GM19035 (cell line): ENCODE results near the gene C1QTNF12.
A peak's percentile ranks its signal among the peaks of the same experiment; 100 is the strongest.

Experiments
- ATAC-seq: cut with Tn5 transposase; IDR thresholded peaks from one replicate; pipeline ENCODE4 v1.9.1; 2021; ENCODE audit not compliant: unreplicated experiment

C1QTNF12 gene

DNA sequence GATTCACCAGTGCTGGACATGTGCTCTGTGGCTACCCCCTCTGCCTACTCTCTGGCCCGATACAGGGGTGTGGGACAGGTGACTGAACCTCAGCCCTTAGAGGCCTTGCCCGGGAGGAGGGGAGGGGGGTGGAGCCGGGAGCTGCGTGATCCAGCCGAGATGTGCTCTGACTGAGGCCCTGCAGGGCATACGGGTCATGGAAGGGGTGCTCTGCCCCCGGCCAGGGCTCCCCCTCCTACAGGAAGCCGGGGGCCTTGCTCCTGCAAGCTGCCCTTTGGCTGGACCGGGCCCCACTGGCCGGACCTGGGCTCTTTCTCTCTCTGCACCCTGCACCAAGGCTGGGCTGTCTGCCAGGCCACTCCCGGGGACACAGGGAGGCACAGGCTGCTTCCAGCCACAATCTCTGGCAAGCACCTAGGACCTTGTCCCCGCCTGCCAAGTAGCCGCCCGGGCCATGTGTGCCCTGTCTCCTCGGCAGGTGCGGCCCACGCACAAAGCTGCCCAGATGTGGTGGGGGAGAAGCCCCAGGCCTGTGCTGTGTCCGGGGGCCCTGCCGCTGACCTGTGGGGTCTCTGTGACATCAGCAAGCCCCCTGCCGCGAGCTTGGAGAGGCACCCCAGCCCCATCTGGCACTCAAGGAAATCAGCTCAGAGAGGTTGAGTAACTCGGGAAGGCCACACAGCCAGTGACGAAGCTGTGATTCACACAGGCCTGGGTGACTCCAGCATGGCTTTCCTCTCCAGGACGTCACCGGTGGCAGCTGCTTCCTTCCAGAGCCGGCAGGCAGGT, 35.2 kb upstream of the C1QTNF12 start:
- ATAC-seq = no peak

DNA sequence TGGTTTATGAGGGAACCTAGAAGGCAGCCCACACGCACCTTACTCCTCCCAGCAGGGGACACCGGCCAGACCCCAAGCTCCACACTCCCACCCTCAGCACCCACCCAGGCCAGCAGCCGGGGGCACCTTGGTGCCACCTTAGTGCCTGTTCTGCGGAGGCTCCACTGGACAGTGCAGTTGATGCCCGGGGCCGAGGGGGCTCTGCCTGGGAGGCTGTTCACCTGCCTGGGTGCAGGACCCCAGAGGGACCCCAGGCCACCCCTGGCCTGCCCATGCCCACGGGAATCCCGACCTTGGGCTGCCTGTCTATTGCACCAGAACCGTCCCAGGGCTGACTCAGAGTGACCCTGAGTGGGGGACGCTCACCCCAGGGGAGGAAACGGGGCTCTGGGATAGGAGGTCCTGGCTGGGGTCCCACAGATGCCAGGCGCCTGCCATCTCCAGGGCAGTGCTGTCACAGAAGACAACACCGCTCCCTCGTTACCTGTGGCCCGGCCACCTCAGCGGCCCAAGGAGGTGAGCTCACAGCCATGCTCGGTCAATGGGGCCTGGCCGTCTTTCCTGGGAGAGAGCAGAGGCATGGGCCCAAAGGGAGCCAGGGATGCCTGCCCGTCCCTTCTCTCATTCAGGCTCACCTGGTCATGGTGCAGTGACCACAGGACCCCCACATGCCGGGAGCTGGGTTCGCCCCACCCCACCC, 34.4 kb upstream of the C1QTNF12 start:
- no peak for ATAC-seq

DNA sequence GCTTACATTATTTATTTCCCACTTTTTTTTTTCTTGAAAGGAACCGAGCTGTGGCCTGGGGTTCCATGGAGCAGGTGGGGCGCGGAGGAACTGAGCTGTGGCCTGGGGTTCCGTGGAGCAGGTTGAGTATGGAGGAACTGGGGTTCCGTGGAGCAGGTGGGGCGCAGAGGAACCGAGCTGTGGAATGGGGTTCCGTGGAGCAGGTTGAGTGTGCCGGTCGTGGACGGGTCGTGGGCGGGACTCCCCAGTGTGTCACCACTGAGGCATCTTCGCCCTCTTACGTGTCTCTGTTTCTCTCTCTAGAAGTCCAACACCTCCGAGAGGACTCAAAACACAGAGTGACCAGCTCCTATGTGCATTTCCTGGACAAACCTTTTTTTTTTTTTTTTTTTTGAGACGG, 32.5 kb upstream of the C1QTNF12 start:
- no peak for ATAC-seq

DNA sequence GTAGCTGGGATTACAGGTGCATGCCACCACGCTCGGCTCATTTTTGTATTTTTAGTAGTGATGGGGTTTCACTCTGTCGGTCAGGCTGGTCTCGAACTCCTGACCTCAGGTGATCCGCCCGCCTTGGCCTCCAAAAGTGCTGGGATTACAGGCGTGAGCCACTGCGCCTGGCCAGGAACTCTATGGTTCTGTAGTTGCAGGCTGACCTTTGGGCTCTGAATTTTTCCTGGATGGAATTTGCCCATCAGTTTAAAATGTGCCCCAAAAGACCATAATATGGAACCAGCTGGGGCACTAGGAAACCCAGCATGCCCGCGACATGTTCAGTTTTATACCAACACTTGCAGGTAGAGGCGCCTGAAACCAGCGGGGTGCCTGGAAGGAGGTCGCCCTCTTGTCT, 32.1 kb upstream of the C1QTNF12 start:
- no peak for ATAC-seq

DNA sequence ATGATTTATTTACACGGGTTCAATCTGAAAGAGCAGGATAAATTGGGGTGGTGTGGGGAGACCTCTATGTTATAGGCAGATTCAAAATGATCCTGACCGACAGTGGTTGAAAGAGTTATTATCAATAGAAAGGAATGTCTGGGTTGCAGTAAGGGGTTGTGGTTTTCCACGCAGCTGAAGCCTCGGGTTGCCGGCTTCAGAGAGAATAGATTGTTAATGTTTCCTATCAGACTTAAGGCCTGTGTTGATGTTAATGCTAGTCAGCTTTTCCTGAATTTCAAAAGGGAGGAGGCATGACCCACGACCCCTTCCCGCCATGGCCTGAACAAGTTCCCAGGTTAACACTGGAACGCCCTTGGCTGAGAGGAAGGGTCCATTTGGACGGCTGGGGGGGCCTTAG, 29.3 kb upstream of the C1QTNF12 start:
- no peak for ATAC-seq

DNA sequence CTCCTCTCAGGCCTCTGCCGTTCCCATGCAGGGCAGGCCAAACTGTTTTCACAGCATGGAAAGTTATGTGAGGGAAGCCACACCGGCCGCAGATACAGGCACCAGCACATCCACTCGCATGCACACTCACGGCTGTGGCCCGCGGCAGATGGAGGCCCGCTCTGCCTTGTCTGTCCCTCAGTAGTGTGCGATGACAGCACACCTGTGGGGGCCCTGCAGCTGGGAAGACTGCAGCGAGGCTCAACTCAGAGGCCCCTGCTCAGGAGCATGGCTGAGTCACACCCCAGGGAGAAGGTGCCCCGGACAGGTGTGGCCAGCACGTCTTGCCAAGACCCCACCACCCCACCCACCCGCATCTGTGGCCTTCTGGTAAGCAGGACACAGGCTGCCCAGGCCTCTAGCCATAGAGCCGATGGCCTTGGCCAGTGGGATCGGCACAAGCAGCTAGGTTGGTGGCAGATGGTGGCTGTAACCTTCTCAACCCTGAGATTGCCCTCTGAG, 28.5 kb upstream of the C1QTNF12 start:
- ATAC-seq = no peak

DNA sequence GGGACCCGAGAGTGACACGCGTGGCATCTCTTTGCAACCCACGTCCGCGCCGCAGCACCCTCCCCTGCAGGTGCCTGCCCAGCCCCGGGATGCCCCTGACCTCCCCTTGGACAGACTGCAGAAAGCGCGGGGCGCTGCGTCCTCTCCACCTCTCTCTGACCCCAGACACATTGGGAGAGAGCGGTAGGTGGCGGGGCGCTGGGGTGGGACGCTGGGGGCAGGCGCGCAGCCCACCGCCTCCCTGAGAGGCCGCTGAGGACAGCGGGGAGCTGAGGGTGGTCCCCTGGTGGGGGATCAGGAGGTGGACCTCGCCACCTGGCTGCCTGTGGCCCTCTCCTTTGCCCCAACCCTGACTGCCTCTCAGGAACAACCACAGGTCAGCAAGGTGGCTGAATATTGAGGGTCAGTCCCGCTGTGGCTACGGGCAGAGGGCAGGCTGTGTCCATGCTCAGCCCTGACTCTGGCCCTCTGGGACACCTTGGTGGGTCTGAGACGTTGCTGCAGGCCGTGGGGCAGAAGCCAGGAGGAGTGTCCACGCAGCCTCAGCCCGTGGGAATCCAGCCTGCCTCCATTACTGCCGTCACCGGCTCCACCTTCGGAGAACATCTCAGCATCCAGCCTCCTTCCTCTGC, 27.9 kb upstream of the C1QTNF12 start:
- ATAC-seq = peak; percentile 9

DNA sequence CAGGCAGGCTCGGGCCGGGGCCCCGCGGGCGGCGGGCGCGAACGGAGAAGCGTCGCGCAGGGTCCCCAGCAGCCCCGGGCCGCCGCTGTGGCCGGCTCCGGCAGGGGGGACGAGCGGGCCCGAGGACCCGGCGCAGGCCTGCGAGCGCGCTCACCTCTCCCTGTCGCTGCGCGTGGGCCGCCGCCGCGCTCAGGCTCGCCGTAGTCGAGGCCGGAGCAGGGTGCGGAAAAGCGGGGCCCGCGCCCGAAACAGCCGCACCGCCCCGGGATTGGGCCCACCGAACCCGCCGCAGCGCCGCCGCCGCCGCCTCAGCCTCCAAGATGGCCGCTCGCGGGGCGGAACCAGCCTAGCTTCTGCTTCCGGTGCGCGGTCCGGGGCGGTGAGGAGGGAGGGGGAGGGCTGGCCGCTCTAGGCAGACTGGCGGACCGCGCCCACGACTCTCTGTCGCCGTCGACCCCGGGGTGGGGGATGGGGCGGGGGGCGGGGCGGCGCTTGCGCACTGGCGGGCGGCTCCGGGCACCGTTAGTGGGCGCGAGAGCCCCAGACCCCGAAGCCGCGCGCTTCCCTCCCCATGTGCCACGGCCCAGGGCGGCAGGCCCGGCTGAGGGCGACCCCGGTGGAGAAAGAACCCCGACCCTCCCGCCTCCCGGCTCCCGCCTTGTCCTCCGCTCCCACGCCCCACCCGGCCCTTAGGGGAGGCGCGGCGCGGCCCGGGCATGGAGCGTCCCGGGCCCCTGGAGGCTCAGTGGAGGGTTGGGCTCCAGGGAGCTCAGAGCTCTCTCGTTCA, 27.2 kb upstream of the C1QTNF12 start, which contains the start of gene UBE2J2:
UBE2J2 (minus strand) TSS at position 343 of the 787 bp plus-strand sequence. CDS start 5,862 bp downstream, outside the sequence.
- peak; percentile 79 for ATAC-seq

DNA sequence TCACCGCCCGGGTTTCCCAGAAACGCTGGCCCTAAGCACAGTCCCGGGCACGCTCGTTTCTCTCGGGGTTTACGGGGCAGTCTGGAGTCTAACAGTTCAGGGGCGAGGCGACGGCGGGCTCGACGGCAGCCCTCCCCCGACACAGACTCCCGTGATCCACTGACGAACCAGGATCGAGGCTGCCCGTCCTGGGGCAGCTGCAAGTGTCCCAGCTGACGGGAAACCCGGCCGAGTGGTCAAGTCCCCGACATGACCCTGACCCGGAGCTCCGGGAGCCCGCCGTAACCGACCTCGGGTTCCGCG, 26.6 kb upstream of the C1QTNF12 start:
- ATAC-seq = peak; percentile 4

DNA sequence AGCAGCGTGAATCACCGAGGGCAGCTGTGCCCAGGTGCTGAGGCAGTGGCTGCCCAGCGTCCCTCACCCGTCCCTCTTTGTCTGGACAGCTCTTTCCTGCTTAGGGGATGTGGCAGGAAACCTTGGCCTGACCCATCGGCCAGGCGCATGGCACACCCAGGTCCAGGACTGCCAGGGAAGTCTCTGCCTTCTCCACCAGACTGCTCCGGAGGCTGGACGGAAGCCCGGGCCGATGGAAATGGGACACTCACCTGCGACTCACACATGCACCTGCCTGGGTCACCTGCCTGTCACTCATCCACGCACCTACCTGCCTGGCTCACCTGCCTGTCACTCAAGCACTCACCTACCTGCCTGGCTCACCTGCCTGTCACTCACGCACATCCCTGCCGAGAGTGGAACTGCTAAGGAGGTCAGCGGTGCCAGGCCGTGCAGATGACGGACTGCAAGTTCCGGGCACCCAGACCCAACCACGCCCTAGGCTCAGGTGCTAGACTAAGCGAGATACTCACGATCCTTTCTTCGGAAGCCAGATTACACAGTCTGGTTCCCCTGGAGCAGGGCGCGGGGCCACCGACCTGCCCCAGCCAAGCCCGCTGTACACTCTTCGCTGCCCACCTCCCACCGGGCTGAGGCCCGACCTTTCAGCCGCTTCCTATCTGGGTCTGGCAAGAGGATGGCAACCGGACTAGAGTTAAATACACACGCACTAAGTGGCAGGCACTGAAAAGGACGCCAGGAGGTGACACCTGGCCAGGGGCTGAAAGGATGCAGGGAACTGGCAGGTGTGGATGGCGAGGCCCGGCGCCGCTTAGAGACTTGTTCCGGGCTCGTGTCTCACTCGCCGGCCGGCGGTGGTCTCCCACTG, 26.1 kb upstream of the C1QTNF12 start:
- ATAC-seq = no peak

DNA sequence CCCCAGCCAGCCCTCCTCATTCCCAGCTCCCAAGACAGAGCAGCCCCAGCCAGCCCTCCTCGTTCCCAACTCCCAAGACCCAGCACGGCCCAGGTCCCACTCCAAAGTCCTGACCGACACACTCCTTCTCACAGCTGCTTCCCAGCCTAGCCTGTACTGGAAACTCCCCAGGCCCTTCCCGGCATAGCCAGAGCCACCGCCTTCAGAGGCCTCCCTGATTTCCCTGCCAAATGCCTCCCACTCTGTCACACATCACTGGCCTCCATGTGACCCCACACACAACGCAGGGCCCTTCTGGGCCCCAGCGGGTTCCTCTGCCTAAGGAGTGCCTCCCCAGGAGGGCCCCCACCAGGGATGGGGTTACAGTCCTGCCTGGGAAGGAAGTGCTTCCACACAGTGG, 24.3 kb upstream of the C1QTNF12 start:
- ATAC-seq = no peak

DNA sequence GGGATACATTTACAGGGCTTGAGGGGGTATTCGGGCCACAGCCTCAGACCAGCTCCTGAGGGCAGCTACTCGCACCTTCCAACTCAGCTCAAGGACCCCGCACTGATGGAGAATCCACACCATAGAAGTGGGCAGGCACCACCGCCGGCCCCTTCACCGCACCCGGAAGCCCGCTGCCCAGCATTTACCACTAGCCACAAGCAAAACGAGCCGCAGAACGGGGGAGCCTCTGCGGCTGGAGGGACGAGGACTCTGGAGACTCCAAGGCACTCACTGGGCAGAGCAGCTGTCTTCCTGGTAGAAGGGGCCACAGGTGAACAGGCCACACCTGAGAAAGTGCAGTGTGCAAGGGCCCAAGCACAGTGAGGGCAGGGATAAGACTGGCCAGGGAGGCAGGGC, 21.8 kb upstream of the C1QTNF12 start:
- ATAC-seq = no peak

DNA sequence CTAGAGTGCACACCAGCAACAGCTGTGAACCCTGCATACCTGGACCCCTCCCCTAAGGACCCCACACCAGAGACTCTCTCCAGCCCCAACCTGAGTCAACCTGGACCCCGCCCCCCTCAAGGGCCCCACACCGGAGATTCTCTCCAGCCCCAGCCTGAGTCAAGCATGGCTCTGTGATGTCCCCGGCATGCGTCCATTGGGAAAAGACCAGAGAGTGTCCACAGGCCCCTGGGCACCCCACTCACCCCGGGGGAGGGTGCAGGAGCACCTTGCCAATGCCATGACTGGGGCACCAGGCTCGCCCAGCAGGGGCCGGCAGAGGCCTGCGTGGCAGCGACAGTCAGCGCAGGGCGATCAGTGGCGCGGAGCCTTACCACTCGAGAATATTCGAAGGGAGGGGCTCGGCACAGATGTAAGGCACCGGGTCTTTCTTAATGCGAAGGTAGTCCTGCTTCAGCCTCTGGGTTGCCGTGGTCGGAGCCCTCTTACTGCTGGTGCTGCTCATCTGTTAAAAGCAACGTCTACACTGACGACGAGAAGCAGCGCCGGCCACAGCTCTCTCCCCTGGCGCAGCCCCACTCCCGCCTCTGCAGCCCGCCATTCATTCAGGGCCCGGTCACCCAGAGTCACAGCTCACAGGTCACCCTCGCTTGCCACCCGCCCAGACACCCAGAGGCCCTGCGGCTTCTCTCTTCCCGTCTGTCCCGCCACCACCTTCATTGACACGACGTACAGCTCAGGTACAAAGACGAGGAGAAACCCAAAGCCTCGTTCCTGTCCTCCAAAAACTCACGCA, 21.2 kb upstream of the C1QTNF12 start:
- ATAC-seq = no peak

DNA sequence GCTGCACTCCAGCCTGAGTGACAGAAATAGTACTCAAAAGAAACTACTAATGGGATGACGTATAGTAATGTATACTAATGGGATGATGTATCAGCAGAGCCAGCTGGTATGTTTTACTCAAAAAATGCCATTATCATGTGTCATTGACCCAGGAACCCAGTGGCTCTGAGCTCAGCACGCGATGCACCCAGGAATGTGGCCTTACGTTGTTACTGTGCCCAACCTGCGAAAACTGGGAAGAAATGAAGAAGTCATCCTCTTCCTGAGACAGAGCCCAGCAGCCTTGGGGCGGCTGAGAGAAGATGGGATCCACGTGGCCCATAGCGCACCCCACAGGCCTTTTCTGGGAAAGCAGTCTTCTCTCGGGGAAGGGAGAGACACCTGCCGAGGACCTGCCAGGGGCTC, 18.3 kb upstream of the C1QTNF12 start:
- ATAC-seq = no peak

DNA sequence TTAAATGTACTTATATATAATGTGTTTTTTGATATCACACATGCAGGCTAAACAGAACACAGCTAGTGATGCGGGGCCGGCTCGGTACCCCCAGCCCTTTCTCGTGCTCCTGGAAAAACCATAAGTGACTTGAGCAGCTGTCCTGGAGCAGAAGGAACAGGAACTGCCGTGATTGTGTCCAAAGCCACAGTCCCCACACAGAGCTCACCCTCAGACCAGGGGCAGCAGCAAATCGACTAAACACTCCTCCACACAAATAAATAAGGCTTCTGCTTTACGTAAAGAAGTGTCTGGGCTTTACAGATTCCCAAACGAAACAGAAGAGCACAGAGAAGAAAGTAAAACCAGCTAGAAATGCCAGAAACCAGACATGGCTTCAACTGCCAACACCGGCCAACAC, 17.5 kb upstream of the C1QTNF12 start:
- ATAC-seq = no peak

DNA sequence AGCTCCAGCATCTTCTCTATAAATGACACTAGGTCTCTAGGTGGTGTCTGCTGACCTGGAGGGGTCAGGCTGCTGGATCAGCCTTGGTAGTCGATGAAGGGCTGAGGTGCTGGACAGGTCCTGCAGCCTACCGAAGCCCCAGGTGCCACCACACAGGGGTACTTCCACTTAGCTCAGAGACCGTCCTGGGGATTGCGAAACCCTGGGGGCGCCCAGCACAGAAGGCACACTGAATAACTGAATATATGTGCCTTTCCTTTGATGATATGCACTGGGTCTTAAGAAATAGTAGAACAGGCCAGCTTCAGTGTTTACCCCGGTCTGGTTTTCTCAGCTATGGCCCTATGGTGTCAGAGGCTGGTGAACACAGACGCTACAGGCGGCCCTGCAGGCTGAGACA, 16.2 kb upstream of the C1QTNF12 start:
- ATAC-seq = no peak

DNA sequence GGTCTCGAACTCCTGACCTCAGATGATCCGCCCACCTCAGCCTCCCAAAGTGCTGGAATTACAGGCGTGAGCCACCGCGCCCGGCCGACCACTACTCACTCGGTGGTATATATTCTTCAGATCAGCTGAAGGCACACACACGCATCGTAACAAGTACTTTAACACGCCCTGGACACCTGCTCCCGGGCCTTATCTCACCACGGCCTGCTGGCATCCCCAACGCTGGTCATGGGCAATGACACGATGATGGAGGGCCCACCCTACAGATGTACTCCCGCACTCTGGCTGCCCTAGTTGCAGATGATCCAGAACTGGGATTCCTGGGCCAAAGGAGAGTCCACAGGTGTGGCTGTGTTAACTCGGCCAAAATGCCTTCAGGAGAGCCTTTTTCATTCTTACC, 15.5 kb upstream of the C1QTNF12 start:
- ATAC-seq = no peak

DNA sequence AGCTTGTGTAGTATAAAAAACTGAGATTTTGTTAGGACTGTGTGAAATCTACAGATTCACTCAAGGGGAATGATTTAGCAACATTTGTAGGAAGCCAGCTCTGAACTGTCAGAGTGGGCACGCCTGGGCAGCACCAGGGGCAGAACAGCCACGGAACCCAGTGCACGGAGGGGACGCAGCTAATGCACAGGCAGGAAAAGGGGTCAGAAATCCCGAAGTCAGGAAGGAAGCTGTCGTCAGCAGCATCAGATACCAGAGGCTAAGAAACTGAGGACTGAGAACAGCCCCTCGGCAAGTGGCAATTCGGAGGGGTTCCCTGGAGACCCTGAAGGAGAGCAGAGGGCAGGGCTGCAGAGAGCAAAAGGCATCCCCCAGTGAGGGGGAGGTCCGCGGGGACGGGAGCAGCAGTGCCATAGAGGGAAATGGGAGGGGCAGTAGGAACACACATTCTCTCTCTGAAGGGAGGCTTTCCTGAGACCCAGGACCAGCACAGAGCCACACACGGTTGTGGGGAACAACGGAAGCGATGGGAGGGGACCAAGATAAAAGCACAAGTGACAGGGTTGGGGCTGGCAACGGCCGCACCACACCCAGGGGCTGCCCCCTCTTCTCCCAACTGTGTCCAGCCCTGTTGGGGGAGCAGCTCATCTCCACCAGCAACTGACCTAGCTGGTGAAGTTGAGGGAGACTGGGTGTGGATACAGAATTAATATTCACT, 14.5 kb upstream of the C1QTNF12 start:
- ATAC-seq = no peak
